C4-2B (cell line): ENCODE results near the gene FSTL5.

Source experiments
- H3K27ac ChIP-seq: fragments of 450-650 bp; 2 replicates; pipeline ENCODE4 v1.5.1; 2017
- CTCF ChIP-seq: fragments of 450-650 bp; conservative IDR thresholded peaks from 2 replicates; pipeline ENCODE4 v1.5.1; 2017; ENCODE audit warnings: mild to moderate bottlenecking
- ZFX ChIP-seq: fragments of 450-650 bp; IDR thresholded peaks from 2 replicates; pipeline ENCODE4 v1.6.1; 2017

The FSTL5 gene

GRCh38 chr4:161647757-161648156 is 516.0 kb downstream of the FSTL5 start:
- H3K27ac ChIP-seq, result no peak overlapping the region
- no peak for TF ChIP-seq CTCF
- no peak for TF ChIP-seq ZFX

GRCh38 chr4:161642708-161643107 is 521.1 kb downstream of the FSTL5 start:
- H3K27ac ChIP-seq, result no peak overlapping the region
- TF ChIP-seq ZFX (no peak), CTCF (peak; percentile 45)

- no peak overlapping the region for H3K27ac ChIP-seq
- TF ChIP-seq ZFX (no peak), CTCF (no peak)
Observed at GRCh38 chr4:161629694-161630441, 533.9 kb downstream of the FSTL5 start.

- no peak for TF ChIP-seq CTCF
- no peak for TF ChIP-seq ZFX
- H3K27ac ChIP-seq, result no peak overlapping the region
Observed at GRCh38 chr4:161604516-161605300, 559.1 kb downstream of the FSTL5 start.

- TF ChIP-seq CTCF (no peak), ZFX (no peak)
Observed at GRCh38 chr4:161601011-161601410, 562.8 kb downstream of the FSTL5 start.

GRCh38 chr4:161595230-161595771 is 568.5 kb downstream of the FSTL5 start:
- TF ChIP-seq ZFX, result no peak
- no peak for TF ChIP-seq CTCF
- H3K27ac ChIP-seq, result no peak overlapping the region

More at GRCh38 chr4:161601011-161601410, 562.8 kb downstream of the FSTL5 start:
- no peak overlapping the region for H3K27ac ChIP-seq

GRCh38 chr4:161585011-161585410 is 578.8 kb downstream of the FSTL5 start:
- TF ChIP-seq CTCF (no peak), ZFX (no peak)
- no peak overlapping the region for H3K27ac ChIP-seq
